ENCODE measurements around the gene KIF1B. TPM values are rescaled to one million over a fixed set of nuclear protein-coding genes. Genes with fewer than 3 reads are reported as not detected.

KIF1B gene, protein sequence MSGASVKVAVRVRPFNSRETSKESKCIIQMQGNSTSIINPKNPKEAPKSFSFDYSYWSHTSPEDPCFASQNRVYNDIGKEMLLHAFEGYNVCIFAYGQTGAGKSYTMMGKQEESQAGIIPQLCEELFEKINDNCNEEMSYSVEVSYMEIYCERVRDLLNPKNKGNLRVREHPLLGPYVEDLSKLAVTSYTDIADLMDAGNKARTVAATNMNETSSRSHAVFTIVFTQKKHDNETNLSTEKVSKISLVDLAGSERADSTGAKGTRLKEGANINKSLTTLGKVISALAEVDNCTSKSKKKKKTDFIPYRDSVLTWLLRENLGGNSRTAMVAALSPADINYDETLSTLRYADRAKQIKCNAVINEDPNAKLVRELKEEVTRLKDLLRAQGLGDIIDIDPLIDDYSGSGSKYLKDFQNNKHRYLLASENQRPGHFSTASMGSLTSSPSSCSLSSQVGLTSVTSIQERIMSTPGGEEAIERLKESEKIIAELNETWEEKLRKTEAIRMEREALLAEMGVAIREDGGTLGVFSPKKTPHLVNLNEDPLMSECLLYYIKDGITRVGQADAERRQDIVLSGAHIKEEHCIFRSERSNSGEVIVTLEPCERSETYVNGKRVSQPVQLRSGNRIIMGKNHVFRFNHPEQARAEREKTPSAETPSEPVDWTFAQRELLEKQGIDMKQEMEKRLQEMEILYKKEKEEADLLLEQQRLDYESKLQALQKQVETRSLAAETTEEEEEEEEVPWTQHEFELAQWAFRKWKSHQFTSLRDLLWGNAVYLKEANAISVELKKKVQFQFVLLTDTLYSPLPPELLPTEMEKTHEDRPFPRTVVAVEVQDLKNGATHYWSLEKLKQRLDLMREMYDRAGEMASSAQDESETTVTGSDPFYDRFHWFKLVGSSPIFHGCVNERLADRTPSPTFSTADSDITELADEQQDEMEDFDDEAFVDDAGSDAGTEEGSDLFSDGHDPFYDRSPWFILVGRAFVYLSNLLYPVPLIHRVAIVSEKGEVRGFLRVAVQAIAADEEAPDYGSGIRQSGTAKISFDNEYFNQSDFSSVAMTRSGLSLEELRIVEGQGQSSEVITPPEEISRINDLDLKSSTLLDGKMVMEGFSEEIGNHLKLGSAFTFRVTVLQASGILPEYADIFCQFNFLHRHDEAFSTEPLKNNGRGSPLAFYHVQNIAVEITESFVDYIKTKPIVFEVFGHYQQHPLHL (N-terminal part only)
- 0.94 TPM for polyA plus RNA-seq (2012; ENCODE audit: low read depth, missing spikeins)

DNA sequence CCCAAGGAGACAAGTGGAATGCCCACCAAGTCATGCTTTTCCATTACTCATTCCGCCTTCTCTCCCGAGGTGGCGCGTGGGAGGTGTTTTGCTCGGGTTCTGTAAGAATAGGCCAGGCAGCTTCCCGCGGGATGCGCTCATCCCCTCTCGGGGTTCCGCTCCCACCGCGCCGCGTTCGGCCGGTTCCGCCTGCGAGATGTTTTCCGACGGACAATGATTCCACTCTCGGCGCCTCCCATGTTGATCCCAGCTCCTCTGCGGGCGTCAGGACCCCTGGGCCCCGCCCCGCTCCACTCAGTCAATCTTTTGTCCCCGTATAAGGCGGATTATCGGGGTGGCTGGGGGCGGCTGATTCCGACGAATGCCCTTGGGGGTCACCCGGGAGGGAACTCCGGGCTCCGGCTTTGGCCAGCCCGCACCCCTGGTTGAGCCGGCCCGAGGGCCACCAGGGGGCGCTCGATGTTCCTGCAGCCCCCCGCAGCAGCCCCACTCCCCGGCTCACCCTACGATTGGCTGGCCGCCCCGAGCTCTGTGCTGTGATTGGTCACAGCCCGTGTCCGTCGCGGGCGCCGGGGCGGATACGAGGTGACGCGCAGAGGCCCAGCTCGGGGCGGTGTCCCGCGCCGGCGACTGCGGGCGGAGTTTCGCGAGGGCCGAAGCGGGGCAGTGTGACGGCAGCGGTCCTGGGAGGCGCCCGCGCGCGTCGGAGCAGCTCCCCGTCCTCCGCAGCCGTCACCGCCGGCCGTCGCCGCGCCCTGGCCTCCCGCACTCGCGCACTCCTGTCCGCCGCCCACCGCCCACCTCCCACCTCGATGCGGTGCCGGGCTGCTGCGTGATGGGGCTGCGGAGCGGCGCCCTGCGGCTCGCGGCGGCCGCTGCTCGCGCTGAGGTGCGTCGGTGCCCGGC, at the start of gene KIF1B:
Gene KIF1B (plus strand): TSS at position 666 of the 906 bp plus-strand sequence. CDS start 21,759 bp downstream, outside the sequence.
- TF ChIP-seq POLR2AphosphoS5 (IDR thresholded peaks at IDR 0.05; ENCODE audit: low read depth, low read length) (no peak), TAF1 (IDR thresholded peaks at IDR 0.05; ENCODE audit: low read depth, low read length) (0 out of 2 replicates have a peak, but pooled peaks have one; percentile 8)
- DNase-seq (ENCODE audit: insufficient read length, low spot score): peak; percentile 100
- peak; percentile 92 for FAIRE-seq

DNA sequence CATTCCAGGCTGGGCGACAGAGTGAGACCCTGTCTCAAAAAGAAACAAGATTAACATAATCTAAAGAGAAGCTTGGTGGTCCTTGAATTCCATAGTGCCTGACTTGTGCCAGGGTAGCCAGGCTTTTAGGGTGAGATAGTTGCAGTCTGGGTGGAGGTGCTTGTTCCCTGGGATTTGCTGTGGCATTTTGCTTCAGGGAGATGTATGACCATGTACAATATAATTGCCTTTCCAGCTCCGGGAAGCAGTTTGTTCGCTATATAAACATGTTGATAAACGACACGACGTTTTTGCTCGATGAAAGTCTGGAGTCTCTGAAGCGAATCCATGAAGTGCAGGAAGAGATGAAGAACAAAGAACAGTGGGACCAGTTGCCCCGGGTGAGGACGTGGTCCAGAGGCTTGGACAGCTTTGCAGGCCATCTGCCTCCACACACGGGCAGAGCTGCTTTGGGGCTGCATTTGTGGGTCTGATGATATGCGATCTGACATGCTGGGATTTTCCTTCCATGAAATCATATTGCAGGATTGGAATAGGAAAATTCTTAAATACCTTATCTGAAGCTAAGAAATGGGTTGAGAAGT, 49.4 kb upstream of the KIF1B start:
- no peak for DNase-seq (ENCODE audit: insufficient read length, low spot score)
- no peak for TF ChIP-seq POLR2A (IDR thresholded peaks at IDR 0.05; ENCODE audit: low read depth, low read length)
- TF ChIP-seq SPI1 (IDR thresholded peaks at IDR 0.05; ENCODE audit: low read depth, low read length): no peak
- no peak for TF ChIP-seq PAX5 (IDR thresholded peaks at IDR 0.05; ENCODE audit: insufficient read depth, low read length, severe bottlenecking)
- TF ChIP-seq POLR2AphosphoS5 (IDR thresholded peaks at IDR 0.05; ENCODE audit: low read depth, low read length): no peak
- TF ChIP-seq POU2F2 (IDR thresholded peaks at IDR 0.05; ENCODE audit: low read depth, low read length): no peak
- TF ChIP-seq TAF1 (IDR thresholded peaks at IDR 0.05; ENCODE audit: low read depth, low read length): no peak
- no peak for FAIRE-seq

DNA sequence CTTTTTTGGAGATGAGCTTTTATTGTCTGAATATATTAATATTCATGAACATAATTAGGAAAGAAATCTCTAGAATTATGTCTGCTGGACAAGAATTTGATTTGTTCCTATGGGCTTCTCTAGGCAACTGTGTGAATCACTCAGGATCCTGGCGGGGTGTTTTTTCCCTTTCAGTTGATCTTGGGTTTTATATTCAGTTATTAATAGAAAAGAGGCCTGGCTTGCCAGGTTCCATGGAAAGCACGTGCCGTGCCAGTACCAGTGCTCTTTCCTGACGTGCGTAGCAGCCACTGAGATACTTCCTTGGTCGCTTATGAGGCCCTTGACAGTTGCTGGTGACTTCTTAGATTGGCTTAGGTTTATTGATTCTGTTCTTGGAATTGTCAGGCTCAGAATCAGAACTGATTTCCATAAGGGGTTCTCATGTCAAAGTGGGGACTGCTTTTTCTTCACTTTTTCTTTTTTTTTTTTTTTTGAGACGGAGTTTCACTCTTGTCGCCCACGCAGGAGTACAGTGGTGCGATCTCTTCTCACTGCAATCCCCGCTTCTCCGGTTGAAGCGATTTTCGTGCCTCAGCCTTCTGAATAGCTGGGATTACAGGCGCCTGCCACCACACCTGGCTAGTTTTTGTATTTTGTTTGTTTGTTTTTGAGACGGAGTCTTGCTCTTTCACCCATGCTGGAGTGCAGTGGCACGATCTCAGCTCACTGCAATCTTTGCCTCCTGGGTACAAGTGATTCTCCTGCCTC, 48.7 kb upstream of the KIF1B start:
- no peak for TF ChIP-seq POLR2AphosphoS5 (IDR thresholded peaks at IDR 0.05; ENCODE audit: low read depth, low read length)
- TF ChIP-seq POU2F2 (IDR thresholded peaks at IDR 0.05; ENCODE audit: low read depth, low read length): no peak
- TF ChIP-seq SPI1 (IDR thresholded peaks at IDR 0.05; ENCODE audit: low read depth, low read length): no peak
- DNase-seq (ENCODE audit: insufficient read length, low spot score) (no peak), FAIRE-seq (no peak)

DNA sequence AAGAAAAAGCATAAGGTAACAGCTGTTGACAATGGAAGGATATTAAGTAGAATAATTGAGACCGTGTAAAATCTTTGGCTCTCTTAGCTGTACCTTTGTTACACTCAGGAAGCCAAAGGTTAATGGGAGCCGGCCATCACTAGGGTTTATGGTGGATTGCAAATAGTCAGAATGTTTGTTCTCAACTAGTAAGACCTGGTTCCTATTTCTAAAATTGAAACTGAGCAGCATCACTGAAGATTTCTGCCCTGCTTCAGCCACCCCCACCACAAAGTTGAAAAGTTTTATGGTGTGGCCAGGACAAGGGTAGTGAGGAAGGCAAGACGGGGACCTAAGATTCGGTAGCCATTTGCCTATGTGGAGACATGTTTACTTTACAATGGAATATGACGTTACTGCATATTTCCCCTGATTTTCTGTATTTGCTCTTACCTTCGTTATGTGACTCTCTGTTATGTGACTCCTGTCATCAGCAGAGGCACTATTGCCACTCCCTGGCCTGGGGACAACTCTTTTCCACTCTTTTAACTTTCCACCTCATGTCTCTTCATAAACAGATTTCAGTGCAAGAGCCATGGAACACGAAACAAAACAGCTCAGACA, 41.4 kb upstream of the KIF1B start:
- FAIRE-seq: no peak
- TF ChIP-seq POLR2A (IDR thresholded peaks at IDR 0.05; ENCODE audit: low read depth, low read length) (no peak), SPI1 (IDR thresholded peaks at IDR 0.05; ENCODE audit: low read depth, low read length) (no peak), POU2F2 (IDR thresholded peaks at IDR 0.05; ENCODE audit: low read depth, low read length) (no peak), POLR2AphosphoS5 (IDR thresholded peaks at IDR 0.05; ENCODE audit: low read depth, low read length) (no peak), TAF1 (IDR thresholded peaks at IDR 0.05; ENCODE audit: low read depth, low read length) (no peak), PAX5 (IDR thresholded peaks at IDR 0.05; ENCODE audit: insufficient read depth, low read length, severe bottlenecking) (no peak)
- no peak for DNase-seq (ENCODE audit: insufficient read length, low spot score)

DNA sequence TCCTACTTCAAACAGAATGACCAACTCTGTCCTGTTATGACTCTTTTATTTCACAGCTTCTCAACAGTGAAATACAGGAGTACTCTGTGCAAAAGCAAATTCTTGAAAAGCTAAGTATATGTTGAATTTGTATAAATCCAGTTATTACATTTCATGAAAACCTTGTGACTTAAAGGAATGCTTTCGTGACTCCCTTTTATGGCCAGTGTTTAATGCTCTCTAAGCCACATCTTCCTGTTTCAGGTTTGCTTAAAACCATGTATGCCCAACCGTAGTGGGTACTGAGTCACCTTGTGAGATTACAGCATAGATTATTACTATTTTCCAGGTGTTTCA, 40.2 kb upstream of the KIF1B start:
- DNase-seq (ENCODE audit: insufficient read length, low spot score) (peak; percentile 25), FAIRE-seq (peak; percentile 86)
- TF ChIP-seq PAX5 (IDR thresholded peaks at IDR 0.05; ENCODE audit: insufficient read depth, low read length, severe bottlenecking) (no peak), POLR2A (IDR thresholded peaks at IDR 0.05; ENCODE audit: low read depth, low read length) (no peak), TAF1 (IDR thresholded peaks at IDR 0.05; ENCODE audit: low read depth, low read length) (no peak)

DNA sequence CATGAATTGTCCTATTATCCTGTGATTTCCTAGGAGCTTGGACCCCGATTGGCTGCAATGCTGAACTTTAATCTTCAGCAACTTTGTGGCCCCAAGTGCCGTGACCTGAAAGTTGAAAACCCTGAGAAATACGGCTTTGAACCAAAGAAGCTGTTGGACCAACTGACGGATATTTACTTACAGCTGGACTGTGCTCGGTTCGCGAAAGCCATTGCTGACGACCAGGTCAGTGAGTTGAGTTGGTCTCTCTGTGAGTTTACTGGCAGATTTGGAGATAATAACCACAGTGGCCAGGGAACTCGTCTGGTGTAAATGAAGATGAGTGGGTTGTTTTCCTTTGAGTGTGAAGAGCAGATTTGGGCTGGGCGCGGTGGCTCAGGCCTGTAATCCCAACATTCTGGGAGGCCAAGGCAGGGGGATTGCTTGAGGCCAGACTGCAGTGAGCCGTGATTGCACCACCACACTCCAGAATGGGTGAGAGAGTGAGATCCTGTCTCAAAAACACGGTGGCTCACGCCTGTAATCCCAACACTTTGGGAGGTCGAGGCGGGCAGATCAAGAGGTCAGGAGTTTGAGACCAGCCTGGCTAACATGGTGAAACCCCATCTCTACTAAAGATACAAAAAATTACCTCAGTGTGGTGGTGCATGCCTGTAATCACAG, 39.1 kb upstream of the KIF1B start:
- FAIRE-seq (peak; percentile 80), DNase-seq (ENCODE audit: insufficient read length, low spot score) (no peak)
- TF ChIP-seq POLR2A (IDR thresholded peaks at IDR 0.05; ENCODE audit: low read depth, low read length): no peak
- no peak for TF ChIP-seq POU2F2 (IDR thresholded peaks at IDR 0.05; ENCODE audit: low read depth, low read length)
- TF ChIP-seq SPI1 (IDR thresholded peaks at IDR 0.05; ENCODE audit: low read depth, low read length): no peak

DNA sequence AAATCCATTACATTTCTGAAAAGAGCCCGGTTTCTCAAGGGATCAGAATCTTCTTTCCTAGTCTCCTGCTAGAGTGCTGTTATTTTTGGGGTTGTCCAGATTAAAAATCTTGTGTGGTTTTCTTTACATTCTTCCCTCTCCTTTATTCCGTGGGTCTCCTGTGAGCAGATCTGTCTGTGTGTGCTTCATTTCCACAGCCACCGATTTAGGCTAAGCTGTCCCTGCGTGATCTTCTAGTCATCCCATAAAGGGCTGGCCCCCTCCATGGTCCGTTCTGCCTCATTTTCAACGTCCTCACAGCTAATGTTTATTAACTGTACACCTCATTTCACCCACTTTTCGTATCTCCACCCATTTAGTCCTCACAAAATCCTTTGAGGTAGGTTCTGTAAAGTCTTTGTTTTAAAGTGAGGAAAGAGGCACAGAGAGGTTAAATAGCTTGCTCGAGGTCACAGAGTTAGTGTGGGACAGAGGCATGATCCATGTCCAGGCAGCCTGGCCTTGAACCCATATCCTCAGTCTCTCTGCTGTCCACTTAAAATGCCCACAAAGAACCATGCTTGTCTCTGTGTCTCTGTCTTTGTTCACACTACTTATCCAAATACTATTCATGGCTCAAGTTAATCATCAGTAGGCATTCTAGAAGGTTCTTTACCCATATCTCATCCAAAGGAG, 38.2 kb upstream of the KIF1B start:
- TF ChIP-seq TAF1 (IDR thresholded peaks at IDR 0.05; ENCODE audit: low read depth, low read length) (no peak), POLR2AphosphoS5 (IDR thresholded peaks at IDR 0.05; ENCODE audit: low read depth, low read length) (no peak), POLR2A (IDR thresholded peaks at IDR 0.05; ENCODE audit: low read depth, low read length) (no peak), POU2F2 (IDR thresholded peaks at IDR 0.05; ENCODE audit: low read depth, low read length) (no peak), PAX5 (IDR thresholded peaks at IDR 0.05; ENCODE audit: insufficient read depth, low read length, severe bottlenecking) (no peak), SPI1 (IDR thresholded peaks at IDR 0.05; ENCODE audit: low read depth, low read length) (no peak)
- DNase-seq (ENCODE audit: insufficient read length, low spot score): no peak
- FAIRE-seq: no peak
